AML-193 (cell line): ENCODE results near the gene UFL1.
"Not testable (repeated sequence)": the region's sequence is repeated elsewhere in the genome, so short reads cannot be mapped to it uniquely, and the experiment has no call there.

Experiments used
- DNase-seq, 2 experiments: peaks; one replicate each; lab custom pipeline; 2025; lab: John Stamatoyannopoulos, UW

UFL1 gene

GRCh38 chr6:96521644-96522464 lies at the start of gene UFL1:
UFL1 (plus strand) TSS chr6:96521806; CDS start chr6:96521874, 68 bp downstream.
- peak; percentile 97 to 98 for DNase-seq

- not testable (repeated sequence) for DNase-seq
These were observed 49.3 kb upstream of the UFL1 start for GRCh38 chr6:96472291-96472690.

- no peak for DNase-seq
These were observed 42.9 kb upstream of the UFL1 start for GRCh38 chr6:96478695-96479094.

GRCh38 chr6:96491926-96492325 lies 29.7 kb upstream of the UFL1 start:
- DNase-seq: no peak

GRCh38 chr6:96499781-96500180 lies 21.8 kb upstream of the UFL1 start:
- DNase-seq: no peak

DNA sequence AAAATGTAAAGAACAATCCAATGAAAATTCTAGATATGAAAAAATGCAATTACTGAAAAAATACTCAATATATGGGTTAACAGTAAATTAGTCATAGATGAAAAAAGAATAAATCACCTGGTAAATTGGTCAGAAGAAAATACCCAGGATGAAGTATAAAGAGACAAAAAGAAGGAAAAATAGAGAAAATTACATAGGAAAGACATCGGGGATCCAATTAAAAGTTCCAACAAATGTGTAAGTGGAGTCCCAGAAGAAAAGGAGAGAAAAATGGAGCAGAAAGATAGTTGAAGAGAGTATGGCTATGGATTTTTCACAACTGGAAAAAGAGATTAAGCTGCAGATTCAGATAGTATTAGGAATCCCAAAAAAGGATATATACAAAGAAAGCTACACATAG lies 18.7 kb upstream of the UFL1 start:
- DNase-seq: no peak

GRCh38 chr6:96505363-96505762 lies 16.2 kb upstream of the UFL1 start:
- no peak for DNase-seq

GRCh38 chr6:96509281-96509680 lies 12.3 kb upstream of the UFL1 start:
- DNase-seq: no peak

DNA sequence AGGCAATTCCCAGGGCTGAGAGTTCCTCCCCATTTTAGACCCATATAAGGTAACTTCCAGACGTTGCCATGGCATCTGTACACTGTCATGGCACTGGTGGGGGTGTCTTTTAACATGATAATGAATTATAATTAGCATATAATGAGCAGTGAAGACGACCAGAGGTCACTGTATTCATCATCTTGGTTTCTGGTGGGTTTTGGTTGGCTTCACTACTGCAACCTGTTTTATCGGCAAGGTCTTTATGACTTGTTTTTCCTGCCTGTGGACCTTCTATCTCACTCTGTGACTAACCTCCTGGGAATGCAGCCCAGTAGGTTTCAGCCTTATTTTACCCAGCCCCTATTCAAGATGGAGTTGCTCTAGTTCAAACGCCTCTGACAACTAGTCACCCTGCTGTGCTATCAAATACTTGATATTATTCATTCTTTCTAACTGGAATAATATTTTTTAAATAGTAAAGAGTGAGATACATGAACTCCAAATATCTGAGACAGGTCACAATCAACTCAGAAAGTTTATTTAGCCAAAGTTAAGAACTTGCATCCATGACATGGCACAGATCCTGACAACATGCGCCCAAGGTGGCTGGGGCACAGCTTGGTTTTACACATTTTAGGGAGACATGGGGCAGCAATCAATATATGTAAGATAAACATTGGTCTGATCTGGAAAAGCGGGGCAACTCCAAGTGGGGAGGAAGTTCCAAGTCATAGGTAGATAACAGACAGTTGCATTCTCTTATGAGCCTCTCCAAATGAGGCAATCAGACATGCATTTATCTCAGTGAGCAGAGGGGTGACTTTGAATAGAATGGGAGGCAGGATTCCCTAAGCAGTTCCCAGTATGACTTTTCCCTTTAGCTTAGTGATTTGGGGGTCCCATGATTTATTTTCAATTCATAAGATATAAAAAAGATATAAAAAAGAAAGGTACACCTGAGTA lies 1.2 kb upstream of the UFL1 start:
- DNase-seq: no peak

GRCh38 chr6:96521306-96521643 lies 331 bp upstream of the UFL1 start:
- no peak for DNase-seq

DNA sequence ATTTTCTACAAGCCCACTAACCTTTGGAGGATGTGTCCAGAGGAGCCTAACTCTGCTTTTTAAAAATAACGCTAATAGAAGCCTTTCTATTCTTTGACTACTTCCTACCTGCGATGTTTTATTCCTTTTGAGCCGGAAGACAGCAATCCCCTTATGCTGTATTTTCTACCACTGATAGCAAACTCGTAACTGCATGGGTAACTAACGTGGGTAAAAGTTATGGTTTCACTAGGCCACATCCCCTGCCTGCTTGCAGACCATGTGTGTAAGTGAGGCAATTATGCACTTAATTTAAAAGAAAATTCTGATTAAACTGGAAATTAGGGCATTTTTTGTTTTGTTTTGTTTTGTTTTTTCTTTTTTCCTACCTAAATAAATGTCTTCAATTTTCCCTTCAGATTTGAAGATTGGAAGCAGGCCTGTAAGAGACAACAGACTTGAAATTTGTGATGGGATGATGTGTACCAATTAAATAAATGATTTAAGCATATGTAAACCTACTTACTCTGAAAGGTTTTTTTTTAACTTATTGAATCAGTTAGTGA lies 931 bp downstream of the UFL1 start:
- no peak for DNase-seq

- no peak for DNase-seq
These were observed 6.6 kb downstream of the UFL1 start for GRCh38 chr6:96528193-96528592.

GRCh38 chr6:96532399-96532798 lies 10.8 kb downstream of the UFL1 start:
- DNase-seq: no peak

DNA sequence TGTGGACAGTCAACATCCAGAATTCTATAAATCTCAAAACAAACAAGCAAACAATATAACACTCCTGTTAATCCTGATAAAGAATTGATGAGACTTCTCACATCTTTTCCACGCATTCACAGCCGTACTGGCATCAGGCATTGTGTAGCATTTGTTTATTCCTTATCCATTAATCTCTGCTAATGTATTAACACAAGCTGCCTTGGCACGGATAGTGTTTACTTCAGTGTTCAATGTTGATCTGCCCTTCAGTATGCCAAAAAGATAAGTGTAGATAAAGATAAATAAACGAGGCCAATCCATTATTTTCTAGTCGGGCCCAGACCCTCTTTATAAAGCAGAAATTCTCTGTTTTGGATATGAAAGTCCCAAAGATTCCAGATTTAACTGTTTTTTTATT lies 16.1 kb downstream of the UFL1 start:
- no peak for DNase-seq

- DNase-seq: peak; percentile 13 to 18
These were observed 21.1 kb downstream of the UFL1 start for GRCh38 chr6:96542702-96543101.

DNA sequence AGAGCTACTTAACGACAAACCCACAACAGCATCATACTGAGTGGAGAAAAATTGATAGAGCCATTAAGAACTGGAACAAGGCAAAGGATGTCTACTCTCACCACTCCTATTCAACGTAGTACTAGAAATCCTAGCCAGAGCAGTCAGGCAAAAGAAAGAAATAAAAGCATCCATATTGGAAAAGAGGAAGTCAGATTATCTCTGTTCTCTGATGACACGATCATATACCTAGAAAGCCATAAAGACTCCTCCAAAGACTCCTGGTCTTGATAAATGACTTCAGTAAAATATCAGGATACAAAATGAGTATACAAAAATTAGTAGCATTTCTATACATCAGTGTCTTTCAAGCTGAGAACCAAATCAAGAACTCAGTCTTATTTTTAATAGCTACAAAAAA lies 24.3 kb downstream of the UFL1 start:
- no peak for DNase-seq

- DNase-seq: no peak
These were observed 26.0 kb downstream of the UFL1 start for GRCh38 chr6:96547654-96548053.

GRCh38 chr6:96554558-96554957 lies 33.0 kb downstream of the UFL1 start:
- no peak for DNase-seq

GRCh38 chr6:96559740-96560139 lies 38.1 kb downstream of the UFL1 start:
- DNase-seq: not testable (repeated sequence)

GRCh38 chr6:96562886-96563285 lies 41.3 kb downstream of the UFL1 start, which contains the start of gene FHL5:
FHL5 (plus strand) TSS chr6:96563128; CDS start chr6:96603614, 40,486 bp downstream.
- DNase-seq: no peak

- DNase-seq: no peak
These were observed 42.2 kb downstream of the UFL1 start for GRCh38 chr6:96563853-96564252.

DNA sequence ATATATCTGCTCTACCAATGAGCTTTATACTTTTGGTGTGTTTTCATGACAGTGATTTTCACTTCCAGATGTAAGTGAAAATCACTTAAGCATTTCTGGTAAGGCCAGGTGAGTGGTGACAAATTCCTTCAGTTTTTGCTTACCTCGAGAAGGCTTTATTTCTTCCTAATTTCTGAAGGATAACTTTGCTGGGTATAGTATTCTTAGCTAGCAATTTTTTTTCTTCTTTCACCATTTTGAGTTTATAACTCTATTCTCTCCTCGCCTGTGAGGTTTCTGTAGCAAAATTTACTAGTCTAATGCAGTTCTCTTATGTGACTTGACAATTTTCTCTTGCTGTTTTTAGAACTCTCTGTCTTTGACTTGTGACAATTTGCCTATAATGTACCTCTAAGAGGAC lies 48.4 kb downstream of the UFL1 start:
- DNase-seq: no peak

DNA sequence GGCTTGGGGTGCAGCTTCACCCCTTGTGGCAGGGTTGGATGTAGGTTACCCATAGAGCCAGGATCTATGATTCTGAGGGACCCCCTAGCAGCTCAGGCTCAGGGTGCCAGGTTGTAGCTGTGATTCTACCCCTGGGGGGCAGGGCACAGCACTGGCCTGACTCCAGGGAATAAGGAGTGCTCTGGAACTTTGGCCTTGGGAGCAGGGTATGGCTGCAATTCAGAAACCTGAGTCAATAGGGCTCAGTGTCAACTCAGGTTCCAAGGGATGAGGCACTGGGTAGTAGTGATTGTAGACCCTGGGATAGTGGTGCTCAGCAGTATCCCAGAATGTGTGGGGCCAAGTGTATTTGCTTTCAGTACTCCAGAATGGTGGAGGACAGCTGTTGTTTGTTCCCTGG lies 49.9 kb downstream of the UFL1 start:
- no peak for DNase-seq
